Measurements from ENCODE around the gene COL23A1. TPM values are rescaled to one million over a fixed set of nuclear protein-coding genes. Genes with fewer than 3 reads are reported as not detected.
A peak's percentile ranks its signal among the peaks of the same experiment; 100 is the strongest.

COL23A1 gene
- total and polyA plus RNA-seq, 2 experiments from 2014 or later, result 4.8 to 8.2 TPM

DNA sequence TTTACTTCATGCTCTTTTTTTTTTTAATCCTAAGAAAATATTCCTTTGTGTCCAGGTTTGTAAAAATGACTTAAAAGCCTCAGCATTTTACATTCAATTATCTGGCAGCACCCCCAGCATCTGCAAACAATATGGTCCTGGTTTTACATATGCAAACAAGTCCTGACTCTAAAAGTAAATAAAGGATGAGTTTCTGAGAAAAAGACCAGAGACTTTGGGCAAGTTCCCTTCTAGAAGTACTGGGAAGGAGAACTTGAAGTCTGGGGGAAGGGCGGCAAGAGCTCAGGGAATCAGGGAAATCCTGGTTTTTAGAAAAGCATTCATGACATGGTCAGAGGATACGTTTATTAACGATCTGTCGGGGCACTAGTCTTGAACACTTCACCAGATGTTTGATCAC lies 25.8 kb downstream of the COL23A1 start:
- no peaks in the 10 kb centered on the region for H4K20me1 ChIP-seq (replicated peaks; ENCODE audit: insufficient read depth)
- H3K27me3 ChIP-seq (ENCODE audit: insufficient read depth), result no peaks in the 10 kb centered on the region
- peaks cover 37% of the 10 kb centered on the region for H3K4me1 ChIP-seq (ENCODE audit: insufficient read depth)
- DNase-seq (ENCODE audit: low spot score) (peak; percentile 44), ATAC-seq (peak; percentile 61)
- peak overlapping the region; percentile 65 for H3K4me2 ChIP-seq
- no peaks in the 10 kb centered on the region for H3K9me2 ChIP-seq (ENCODE audit: insufficient read depth)
- no peaks in the 10 kb centered on the region for H3K36me3 ChIP-seq (ENCODE audit: insufficient read depth)
- H3F3A ChIP-seq (replicated peaks; ENCODE audit: low read depth), result peaks cover 12% of the 10 kb centered on the region; the same call in 1 of the 2 replicates
- no peak overlapping the region for H2AFZ ChIP-seq
- H3K36me3 Mint-ChIP-seq (ENCODE audit: low read depth), result no peaks in the 10 kb centered on the region
- H3K79me2 ChIP-seq (replicated peaks; ENCODE audit: insufficient read depth), result no peaks in the 10 kb centered on the region
- TF ChIP-seq JUNB (IDR thresholded peaks at IDR 0.05; ENCODE audit: unreplicated experiment) (no peak), CREB1 (CRISPR knock-in tag; IDR thresholded peaks at IDR 0.05; ENCODE audit: low read depth) (no peak), STAT1 (IDR thresholded peaks at IDR 0.05; ENCODE audit: unreplicated experiment) (no peak), ZNF331 (CRISPR knock-in tag; IDR thresholded peaks at IDR 0.05; ENCODE audit: low read depth) (no peak), EZH2phosphoT487 (IDR thresholded peaks at IDR 0.05; ENCODE audit: unreplicated experiment) (no peak), NANOG (IDR thresholded peaks at IDR 0.05; ENCODE audit: borderline replicate concordance) (no peak), POLR2AphosphoS5 (IDR thresholded peaks at IDR 0.05; ENCODE audit: low read depth) (no peak), EZH2 (IDR thresholded peaks at IDR 0.05; ENCODE audit: low read depth, unreplicated experiment) (no peak), ZNF114 (CRISPR knock-in tag; IDR thresholded peaks at IDR 0.05) (no peak)
- TF ChIP-seq, protein P1, sequence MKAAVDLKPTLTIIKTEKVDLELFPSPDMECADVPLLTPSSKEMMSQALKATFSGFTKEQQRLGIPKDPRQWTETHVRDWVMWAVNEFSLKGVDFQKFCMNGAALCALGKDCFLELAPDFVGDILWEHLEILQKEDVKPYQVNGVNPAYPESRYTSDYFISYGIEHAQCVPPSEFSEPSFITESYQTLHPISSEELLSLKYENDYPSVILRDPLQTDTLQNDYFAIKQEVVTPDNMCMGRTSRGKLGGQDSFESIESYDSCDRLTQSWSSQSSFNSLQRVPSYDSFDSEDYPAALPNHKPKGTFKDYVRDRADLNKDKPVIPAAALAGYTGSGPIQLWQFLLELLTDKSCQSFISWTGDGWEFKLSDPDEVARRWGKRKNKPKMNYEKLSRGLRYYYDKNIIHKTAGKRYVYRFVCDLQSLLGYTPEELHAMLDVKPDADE (IDR thresholded peaks at IDR 0.05), result no peak
- TF ChIP-seq, protein P2, sequence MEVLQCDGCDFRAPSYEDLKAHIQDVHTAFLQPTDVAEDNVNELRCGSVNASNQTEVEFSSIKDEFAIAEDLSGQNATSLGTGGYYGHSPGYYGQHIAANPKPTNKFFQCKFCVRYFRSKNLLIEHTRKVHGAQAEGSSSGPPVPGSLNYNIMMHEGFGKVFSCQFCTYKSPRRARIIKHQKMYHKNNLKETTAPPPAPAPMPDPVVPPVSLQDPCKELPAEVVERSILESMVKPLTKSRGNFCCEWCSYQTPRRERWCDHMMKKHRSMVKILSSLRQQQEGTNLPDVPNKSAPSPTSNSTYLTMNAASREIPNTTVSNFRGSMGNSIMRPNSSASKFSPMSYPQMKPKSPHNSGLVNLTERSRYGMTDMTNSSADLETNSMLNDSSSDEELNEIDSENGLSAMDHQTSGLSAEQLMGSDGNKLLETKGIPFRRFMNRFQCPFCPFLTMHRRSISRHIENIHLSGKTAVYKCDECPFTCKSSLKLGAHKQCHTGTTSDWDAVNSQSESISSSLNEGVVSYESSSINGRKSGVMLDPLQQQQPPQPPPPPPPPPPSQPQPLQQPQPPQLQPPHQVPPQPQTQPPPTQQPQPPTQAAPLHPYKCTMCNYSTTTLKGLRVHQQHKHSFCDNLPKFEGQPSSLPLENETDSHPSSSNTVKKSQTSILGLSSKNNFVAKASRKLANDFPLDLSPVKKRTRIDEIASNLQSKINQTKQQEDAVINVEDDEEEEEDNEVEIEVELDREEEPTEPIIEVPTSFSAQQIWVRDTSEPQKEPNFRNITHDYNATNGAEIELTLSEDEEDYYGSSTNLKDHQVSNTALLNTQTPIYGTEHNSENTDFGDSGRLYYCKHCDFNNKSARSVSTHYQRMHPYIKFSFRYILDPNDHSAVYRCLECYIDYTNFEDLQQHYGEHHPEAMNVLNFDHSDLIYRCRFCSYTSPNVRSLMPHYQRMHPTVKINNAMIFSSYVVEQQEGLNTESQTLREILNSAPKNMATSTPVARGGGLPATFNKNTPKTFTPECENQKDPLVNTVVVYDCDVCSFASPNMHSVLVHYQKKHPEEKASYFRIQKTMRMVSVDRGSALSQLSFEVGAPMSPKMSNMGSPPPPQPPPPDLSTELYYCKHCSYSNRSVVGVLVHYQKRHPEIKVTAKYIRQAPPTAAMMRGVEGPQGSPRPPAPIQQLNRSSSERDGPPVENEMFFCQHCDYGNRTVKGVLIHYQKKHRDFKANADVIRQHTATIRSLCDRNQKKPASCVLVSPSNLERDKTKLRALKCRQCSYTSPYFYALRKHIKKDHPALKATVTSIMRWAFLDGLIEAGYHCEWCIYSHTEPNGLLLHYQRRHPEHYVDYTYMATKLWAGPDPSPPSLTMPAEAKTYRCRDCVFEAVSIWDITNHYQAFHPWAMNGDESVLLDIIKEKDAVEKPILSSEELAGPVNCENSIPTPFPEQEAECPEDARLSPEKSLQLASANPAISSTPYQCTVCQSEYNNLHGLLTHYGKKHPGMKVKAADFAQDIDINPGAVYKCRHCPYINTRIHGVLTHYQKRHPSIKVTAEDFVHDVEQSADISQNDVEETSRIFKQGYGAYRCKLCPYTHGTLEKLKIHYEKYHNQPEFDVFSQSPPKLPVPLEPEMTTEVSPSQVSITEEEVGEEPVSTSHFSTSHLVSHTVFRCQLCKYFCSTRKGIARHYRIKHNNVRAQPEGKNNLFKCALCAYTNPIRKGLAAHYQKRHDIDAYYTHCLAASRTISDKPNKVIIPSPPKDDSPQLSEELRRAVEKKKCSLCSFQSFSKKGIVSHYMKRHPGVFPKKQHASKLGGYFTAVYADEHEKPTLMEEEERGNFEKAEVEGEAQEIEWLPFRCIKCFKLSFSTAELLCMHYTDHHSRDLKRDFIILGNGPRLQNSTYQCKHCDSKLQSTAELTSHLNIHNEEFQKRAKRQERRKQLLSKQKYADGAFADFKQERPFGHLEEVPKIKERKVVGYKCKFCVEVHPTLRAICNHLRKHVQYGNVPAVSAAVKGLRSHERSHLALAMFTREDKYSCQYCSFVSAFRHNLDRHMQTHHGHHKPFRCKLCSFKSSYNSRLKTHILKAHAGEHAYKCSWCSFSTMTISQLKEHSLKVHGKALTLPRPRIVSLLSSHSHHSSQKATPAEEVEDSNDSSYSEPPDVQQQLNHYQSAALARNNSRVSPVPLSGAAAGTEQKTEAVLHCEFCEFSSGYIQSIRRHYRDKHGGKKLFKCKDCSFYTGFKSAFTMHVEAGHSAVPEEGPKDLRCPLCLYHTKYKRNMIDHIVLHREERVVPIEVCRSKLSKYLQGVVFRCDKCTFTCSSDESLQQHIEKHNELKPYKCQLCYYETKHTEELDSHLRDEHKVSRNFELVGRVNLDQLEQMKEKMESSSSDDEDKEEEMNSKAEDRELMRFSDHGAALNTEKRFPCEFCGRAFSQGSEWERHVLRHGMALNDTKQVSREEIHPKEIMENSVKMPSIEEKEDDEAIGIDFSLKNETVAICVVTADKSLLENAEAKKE (CRISPR knock-in tag; IDR thresholded peaks at IDR 0.05), result no peak
- TF ChIP-seq, protein P3, sequence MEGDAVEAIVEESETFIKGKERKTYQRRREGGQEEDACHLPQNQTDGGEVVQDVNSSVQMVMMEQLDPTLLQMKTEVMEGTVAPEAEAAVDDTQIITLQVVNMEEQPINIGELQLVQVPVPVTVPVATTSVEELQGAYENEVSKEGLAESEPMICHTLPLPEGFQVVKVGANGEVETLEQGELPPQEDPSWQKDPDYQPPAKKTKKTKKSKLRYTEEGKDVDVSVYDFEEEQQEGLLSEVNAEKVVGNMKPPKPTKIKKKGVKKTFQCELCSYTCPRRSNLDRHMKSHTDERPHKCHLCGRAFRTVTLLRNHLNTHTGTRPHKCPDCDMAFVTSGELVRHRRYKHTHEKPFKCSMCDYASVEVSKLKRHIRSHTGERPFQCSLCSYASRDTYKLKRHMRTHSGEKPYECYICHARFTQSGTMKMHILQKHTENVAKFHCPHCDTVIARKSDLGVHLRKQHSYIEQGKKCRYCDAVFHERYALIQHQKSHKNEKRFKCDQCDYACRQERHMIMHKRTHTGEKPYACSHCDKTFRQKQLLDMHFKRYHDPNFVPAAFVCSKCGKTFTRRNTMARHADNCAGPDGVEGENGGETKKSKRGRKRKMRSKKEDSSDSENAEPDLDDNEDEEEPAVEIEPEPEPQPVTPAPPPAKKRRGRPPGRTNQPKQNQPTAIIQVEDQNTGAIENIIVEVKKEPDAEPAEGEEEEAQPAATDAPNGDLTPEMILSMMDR (conservative IDR thresholded peaks at IDR 0.05; ENCODE audit: low read depth in 2 of 2), result no peak
- TF ChIP-seq, protein P4, sequence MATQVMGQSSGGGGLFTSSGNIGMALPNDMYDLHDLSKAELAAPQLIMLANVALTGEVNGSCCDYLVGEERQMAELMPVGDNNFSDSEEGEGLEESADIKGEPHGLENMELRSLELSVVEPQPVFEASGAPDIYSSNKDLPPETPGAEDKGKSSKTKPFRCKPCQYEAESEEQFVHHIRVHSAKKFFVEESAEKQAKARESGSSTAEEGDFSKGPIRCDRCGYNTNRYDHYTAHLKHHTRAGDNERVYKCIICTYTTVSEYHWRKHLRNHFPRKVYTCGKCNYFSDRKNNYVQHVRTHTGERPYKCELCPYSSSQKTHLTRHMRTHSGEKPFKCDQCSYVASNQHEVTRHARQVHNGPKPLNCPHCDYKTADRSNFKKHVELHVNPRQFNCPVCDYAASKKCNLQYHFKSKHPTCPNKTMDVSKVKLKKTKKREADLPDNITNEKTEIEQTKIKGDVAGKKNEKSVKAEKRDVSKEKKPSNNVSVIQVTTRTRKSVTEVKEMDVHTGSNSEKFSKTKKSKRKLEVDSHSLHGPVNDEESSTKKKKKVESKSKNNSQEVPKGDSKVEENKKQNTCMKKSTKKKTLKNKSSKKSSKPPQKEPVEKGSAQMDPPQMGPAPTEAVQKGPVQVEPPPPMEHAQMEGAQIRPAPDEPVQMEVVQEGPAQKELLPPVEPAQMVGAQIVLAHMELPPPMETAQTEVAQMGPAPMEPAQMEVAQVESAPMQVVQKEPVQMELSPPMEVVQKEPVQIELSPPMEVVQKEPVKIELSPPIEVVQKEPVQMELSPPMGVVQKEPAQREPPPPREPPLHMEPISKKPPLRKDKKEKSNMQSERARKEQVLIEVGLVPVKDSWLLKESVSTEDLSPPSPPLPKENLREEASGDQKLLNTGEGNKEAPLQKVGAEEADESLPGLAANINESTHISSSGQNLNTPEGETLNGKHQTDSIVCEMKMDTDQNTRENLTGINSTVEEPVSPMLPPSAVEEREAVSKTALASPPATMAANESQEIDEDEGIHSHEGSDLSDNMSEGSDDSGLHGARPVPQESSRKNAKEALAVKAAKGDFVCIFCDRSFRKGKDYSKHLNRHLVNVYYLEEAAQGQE (IDR thresholded peaks at IDR 0.05; ENCODE audit: unreplicated experiment), result no peak
- peak overlapping the region; percentile 22 for H3K4me3 Mint-ChIP-seq
- H3K9me3 Mint-ChIP-seq, result peaks cover 2% of the 10 kb centered on the region; the same call in 1 of the 3 replicates
- H3K27ac ChIP-seq (ENCODE audit: low read depth), result no peak overlapping the region
- H3K27me3 Mint-ChIP-seq (ENCODE audit: insufficient read depth, low read depth, poor library complexity), result peaks cover 6% of the 10 kb centered on the region
- peaks cover 39% of the 10 kb centered on the region for H3K4me1 Mint-ChIP-seq
- H3K4me3 ChIP-seq, result no peak overlapping the region
- H3K27ac Mint-ChIP-seq, result peak overlapping the region; percentile 28; the same call in 1 of the 2 replicates

Data from GM23338 (cell line).